ENCODE results near the gene ACTRT2. TPM values are rescaled to one million over a fixed set of nuclear protein-coding genes. Genes with fewer than 3 reads are reported as not detected.

Gene ACTRT2
- total RNA-seq, 1 donor from 2014 or later = not detected

GRCh38 chr1:3069491-3070308 is 48.4 kb downstream of the ACTRT2 start:
- DNase-seq = no peak

DNA sequence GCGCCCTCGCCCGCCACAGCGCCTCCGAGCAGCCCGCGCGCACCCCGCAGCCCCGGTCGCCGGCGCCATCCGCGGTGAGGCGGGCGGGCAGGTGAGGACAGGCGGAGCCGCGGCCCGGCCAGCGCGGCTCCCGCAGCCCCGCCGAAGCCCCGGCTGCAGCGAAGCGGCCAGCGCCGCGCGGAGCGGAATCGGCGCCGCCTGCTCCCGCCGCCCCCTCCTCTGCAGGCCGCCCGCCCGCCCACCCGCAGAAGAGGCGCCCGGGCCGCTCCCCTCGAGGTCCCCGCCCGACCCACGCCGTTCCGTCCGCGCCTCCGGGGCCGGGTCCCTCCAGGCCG is 49.0 kb downstream of the ACTRT2 start:
- DNase-seq = no peak

DNA sequence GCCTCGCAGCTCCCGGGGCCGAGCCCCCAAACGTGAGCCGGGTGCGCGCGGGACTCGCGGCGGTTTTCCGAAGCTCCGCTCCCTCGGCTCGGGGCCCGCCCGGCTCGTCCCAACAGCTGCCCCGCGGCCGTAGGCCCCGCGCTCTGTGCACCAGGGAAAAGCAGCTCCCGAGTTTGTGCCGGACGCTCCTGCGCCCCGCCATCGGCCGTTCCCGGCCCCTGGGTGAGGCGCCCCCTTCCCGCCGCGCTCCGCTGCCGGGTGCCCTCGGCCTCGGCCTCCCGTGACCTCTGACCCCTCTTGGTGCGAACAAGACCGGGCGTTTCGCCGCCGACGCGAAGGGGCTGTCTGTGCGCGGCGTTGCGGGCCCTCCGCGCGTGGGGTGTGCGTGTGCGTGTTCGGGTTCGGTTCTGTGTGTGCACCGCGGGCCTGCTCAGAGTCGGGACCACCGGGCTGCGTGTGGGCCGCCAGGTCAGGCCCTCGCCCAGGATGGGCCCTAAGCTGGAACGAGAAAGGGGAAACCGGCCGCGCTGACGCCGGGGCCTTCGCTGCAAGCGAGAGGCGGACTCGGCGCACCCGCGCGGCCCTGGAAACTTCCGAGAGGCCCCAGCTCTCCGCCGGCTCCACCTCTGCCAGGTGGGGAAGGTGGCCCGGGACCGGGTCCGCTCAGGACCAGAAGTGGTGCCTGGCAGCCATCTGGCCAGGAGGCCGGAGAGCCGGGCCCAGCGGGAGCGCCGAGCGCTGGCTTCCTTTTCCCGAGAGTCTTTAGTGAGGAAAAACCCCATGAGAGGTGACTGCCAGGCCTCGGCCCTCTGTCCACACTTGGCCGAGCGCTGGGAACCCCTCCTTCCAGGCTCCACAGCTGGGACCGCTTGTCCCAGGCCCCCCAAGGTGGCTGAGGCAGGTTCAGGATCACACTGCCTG is 49.6 kb downstream of the ACTRT2 start:
- DNase-seq = no peak

- DNase-seq = no peak
Measured at GRCh38 chr1:3071565-3072390, 50.5 kb downstream of the ACTRT2 start.

Other genes starting within 250 kb of the ACTRT2 start
- gene TTC34, start 219.8 kb upstream of the ACTRT2 start, total RNA-seq = 0.10 TPM
- gene PRDM16, start 47.7 kb downstream of the ACTRT2 start, total RNA-seq = 1.5 TPM